ENCODE results near the gene CD151.

CD151 gene

DNA sequence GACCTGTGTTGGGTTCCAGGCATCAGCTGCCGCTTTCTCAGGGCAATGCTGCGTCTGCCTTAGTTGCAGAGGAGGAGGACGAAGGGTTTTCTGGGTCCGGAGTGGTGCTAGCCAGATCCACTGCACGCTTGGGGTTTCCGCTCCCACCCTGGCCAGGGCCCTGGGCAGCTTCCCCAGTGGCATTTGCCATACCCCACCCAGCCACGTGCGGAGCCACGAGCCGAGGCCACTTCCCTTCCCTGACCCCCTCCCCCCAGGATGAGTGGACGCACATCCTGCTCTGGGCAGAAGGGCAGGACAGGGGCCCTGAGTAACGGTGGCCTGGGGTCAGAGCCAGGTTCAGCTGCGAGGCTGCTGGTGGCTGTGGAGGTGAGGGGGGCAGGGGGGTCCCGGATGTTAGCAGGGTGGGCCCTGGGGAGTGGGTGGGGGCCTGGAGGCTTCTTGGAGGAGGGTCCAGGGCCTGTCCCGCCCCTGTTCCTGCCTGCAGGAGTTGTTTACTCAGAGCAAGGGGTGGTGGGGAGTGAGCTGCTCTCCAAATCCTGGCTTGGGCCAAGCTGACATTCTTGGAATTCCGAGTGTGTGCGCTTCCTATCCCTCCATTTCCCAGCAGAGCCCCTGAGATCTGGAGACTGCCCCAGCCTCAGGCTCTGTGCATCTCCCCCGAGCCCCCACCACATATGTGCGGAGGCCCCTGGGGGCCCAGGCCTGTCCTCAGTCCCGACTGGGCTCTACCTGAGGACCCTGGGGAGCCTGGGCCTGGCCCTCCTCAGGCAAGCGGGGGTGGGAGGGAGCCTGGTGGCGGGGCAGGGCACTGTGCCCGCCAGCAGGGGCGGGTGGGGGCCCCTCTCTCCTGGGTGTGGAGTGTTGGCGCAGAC, 11.3 kb downstream of the CD151 start:
- no peak for DNase-seq

GRCh38 chr11:844693-845644, 12.2 kb downstream of the CD151 start:
- DNase-seq: no peak

DNA sequence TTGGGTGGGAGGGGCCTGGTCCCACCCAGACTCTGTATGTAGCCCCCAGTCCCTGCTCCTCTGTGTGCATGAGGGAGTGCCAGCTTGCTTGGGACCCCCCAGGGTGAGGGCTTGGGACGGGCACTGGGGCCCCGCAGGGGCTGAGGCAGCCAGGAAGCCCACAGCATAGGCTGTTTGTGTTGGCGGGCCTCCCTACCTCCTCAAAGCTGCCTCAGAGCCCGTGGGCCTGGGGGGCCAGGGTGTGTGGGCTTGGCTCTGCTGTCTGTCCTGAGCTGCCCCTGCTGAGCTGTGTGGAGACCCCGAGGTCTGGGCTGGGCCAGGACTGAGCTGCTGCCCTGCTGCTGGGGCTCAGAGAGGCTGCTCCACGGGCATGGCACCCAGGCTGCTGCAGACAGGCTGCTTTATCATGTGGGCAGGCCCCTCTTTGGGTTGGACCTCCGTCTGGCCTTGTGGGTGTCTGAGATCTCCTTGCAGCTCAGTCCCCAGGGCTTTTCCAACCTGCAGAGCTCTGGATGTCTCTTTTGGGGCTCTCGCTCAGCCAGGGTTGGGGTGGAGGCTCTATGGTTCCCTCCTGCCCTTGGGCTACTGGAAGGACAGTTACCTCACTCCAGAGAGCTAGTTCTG, 13.2 kb downstream of the CD151 start:
- no peak for DNase-seq

GRCh38 chr11:846496-847098, 13.8 kb downstream of the CD151 start:
- no peak for DNase-seq

GRCh38 chr11:847876-848275, 15.1 kb downstream of the CD151 start:
- no peak for DNase-seq

GRCh38 chr11:848380-848931, 15.7 kb downstream of the CD151 start:
- DNase-seq: peak; percentile 71

DNA sequence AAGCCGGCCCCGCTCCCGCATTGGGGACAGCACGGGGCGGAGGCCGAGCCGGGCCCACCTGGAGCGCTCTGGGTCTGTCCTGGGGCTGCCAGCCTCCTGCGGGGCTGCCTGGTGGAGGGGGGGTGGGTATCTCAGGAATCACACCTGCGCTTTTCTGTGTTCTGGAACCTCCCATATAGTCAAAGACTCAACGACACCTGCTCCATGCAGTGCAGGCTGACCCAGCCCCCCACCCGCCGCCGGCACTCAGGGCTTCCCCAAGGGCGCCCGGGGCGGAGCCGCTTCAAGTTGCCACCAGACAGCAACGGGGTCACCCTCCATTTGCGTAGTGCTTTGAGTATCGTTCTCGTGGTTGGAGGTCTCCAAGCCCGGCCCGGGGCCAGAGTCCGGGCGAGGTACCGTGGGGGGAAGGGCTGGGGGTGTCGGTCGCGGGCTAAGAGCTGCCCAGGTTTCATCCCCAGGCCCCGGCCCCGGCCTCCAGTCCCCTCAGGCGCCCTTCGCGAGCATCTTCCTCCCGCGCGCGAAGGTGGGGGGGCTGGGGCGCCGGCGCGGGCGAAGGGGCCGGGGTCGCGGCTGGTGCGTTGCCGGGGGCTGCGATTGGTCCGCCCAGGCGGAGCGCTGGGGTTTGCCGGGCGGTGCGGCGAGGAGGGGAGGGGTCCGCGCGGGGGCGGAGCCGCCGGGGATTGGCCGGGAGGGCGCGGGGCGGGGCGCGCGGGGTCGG, 16.5 kb downstream of the CD151 start:
- DNase-seq: peak; percentile 42

DNA sequence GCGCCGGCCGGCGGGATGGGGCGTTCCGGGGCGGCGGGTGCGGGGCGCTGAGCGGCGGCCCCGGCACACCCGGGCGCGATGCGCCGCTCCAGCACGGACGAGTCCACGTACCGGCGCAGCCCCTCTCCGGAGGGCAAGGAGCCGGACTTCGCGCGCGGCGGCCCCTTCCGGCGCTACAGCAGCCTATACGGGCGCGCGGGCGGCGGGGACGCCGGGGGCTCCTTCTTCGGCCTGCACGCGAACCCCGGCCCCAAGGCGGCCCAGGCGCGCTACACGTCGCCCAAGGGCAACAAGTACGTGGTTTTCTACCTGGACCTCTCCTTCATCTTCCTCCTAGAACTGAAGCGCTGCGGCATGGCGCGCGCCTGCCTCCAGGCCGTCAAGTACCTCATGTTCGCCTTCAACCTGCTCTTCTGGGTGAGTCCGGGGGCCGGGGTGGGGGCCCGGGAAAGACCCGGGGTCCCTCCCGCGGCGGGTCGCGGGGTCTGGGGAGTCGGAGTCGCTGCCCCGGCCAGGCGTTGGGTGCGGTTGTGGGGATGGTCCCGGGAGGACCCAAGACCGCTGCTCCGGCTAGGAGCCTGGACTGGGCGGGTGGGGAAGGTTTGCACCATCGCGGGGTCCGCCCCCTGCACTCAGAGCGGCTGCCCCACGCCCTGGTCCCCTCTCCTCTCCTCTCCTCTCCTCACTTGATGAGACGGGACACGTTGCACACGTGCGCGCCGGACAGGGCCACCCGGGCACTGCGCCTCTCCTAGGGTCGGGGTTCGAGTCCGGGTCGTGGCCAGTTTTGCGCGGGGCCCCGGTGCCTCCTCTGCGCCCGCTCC, 17.4 kb downstream of the CD151 start:
- DNase-seq: no peak

DNA sequence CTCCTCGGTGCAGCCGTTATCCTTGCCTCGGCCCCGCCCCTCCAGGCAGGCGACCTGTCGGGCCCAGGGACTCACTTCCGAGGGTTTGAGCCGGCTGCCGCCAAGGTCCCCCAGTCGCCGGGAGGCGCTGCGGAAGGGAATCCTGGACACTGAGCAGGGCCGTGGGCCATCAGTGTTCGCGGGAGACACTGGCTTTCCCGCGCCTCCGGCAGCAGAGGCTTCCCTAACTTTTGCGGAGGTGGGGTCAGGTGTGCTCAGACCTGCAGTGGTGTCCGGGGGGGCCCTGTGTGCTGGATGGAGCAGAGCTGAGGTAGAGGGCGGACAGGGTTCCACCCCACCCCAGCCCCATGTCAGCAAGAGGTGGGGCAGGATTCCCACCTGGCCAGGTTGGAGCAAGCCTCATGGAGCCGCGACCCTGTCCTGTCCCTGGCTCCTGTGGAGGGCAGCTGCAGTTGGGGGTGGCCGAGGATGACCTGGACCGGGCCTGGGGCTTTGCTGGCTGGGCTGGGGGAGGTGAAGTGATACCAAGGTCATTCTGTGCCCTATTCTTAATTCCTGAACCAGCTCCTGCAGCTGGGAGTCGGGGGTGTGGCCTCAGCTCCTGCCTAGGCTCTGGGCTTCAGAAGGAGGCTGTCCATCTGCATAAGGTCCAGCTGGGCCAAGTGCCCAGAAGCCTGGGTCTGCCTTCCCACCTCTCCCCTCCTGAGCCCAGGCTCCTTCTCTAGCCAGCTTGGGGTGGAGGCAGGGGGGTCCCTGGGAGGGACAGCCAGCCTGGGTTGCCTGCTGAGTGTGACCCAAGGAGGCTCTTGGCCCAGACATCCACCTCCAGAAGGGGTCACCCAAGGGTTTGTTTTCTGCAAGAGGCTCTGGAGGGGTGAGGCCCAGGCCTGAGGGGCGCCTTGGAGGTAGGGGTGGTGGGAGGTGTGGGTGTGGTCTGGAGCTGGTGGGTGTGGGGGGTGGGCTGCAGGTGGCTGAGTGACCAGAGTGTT, 18.3 kb downstream of the CD151 start:
- no peak for DNase-seq

DNA sequence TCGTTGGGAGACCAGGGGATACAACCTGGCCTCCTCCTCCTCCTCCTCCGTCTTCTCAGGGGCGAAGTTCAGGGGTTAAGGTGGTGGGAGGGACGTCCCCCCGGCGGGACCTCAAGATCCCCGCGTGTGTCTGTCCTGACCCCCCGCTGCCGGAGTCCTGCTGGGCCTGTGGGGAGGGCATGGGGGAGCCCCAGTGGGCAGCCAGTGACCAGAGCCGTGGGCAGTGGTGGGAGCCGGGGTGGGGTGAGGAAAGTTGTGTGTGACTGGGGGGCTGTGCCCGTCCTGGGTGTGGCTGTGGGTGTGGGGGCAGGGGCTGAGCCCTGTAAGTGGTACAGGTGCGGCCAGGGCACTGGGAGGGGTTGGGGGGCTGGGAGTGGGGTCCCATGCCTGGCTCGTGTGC, 20.0 kb downstream of the CD151 start:
- DNase-seq: no peak

- no peak for DNase-seq
Observed at GRCh38 chr11:853682-854448, 21.1 kb downstream of the CD151 start.

DNA sequence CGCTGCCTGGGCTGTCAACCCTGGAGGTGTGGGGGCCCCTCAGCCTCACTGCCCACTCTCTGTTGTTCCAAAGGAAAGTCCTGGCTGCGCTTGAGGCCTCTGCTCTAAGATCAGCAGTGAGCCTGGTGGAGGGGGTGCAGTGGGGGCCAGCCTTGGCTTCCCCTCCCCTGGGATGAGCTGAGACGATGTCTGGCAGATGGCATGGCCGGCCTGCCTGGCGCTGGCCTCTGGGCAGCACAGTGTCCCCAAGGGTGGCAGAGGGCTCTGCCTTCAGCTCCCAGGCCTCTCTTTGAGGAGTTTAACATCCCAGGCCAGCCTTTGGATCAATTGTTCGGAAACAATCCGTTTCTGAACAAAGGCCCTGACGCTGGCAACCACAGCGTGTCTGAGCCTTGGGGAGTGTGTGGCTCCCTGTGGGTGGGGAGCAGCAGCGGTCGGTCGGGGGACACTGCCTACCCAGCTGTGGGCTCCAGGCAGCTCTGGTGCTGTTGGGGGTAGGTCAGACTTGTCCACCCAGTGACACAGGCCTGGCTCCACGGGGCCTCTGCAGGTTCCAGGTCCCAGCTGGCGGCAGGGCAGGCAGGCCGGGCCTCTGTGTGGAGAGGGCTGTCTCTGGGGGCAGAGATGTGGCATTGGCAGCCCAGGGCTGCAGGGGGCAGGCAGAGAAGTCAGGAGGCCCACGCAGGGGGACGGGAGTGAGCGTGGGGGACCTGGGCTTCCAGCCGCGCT, 22.0 kb downstream of the CD151 start:
- no peak for DNase-seq

DNA sequence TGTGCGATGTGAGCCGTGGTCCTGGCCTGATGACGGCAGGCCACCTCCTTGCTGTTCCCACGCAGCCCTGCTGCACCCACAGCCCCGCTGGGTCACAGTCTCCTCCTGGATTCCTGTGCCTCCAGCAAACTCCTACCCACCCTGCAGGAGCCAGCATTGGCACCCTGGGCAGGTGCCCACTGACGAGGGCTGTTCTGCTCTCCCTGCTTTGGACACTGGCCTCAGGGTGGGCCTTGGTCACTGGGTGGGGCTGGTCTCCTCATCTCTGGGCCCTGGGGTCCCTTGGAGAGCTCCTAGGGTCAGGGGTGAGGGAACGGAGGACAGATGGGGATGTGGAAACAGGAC, 22.6 kb downstream of the CD151 start:
- DNase-seq: no peak

DNA sequence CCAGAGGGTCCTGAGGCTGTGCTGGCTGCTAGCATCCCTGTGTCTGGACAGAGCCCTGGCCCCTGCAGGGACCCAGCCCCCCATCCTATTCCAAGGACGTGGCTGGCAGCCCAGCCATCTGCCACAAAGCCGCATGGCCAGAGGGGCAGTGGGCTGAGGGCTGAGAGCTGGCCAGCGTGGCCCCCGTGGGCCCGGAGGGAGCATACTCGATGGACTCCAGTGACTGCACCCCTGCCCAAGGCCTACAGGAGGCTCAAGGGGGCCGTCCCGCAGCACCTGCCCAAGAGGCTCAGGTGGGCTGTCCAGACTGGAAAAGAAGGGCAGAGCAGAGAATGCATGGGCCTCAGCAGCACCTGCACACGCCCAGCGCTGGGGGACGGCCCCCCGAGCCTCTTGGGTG, 23.0 kb downstream of the CD151 start:
- no peak for DNase-seq

DNA sequence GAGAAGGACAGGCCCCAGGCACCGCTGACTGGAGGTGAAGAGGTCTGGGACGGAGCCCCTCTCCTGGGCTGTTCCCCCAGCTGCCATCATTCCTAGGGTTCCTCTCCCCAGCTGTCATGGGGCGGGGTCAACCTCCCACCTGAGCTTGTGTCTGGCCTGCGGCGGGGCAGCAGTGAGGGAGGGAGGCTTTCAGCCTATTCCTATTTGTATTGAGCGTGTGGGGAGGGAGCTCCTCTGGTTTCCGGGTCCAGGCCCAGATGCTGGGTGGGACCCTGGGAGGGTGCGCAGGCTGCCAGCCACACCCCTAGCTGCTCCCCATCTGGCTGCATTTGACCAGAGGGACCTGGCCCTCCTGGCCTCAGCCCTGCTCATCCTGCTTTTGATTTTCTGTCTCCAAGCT, 23.6 kb downstream of the CD151 start:
- no peak for DNase-seq

GRCh38 chr11:858053-858761, 25.5 kb downstream of the CD151 start:
- DNase-seq: no peak

- DNase-seq: no peak
Observed at GRCh38 chr11:858762-859339, 26.1 kb downstream of the CD151 start.

Data from CD4-positive, alpha-beta T cell treated with Interleukin-21 for 1 hour (primary cell).